CD4-positive, alpha-beta T cell treated with Interferon alpha-2 for 1 hour (primary cell): Measurements from ENCODE around the gene MIPOL1.
A peak's percentile ranks its signal among the peaks of the same experiment; 100 is the strongest.
"Not testable (repeated sequence)": the region's sequence is repeated elsewhere in the genome, so short reads cannot be mapped to it uniquely, and the experiment has no call there.

ENCODE experiments used
- DNase-seq, 2 donors: peaks; one replicate each; pipeline ENCODE4 v3.0.0-alpha.2; 2020 to 2022

Gene MIPOL1

GRCh38 chr14:37236044-37236443 is 38.3 kb downstream of the MIPOL1 start:
- not testable (repeated sequence) for DNase-seq

- no peak for DNase-seq
Observed at GRCh38 chr14:37237094-37237493, 39.4 kb downstream of the MIPOL1 start.

GRCh38 chr14:37237735-37238200 is 40.0 kb downstream of the MIPOL1 start:
- no peak for DNase-seq

- no peak for DNase-seq
Observed at GRCh38 chr14:37241198-37241597, 43.5 kb downstream of the MIPOL1 start.

DNA sequence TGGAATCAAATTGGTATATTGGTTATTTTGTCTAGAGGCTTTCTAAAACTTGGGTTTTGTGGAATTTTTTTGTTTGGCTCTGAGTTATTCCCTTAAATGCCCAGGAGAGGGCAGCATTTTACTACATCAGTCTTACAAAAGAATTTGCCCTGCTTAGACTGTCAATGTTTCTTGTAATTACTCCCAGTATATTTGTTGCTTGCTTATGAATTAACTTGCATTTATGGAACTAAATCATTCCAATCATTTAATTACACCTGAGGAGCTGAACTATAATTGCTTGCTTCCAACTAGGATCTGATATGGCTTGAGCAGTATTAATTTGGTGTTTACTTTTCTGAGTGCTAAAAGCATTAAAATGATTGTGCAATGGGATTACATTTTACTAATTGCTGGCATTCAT is 48.7 kb downstream of the MIPOL1 start:
- peak in 1 of 2 donors; percentile 13 for DNase-seq

- no peak for DNase-seq
Observed at GRCh38 chr14:37247791-37248461, 50.2 kb downstream of the MIPOL1 start.

DNA sequence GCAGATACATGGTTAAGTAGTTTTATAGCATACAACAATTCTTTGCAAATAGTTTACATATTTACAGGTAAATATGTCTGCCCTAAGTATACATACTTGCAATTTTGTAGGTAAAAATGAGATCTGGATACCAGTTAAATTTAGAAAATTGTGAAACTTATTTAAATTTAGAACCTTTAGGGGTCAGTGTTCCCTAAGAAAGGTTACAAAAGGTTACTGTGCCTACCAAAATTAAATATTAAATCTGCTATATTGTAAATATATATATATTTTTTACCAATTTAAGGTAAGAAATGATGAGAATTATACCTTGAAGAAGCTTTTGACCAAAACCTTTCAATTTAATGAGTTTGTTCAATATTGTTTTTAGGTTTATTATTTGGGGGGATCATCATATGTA is 54.0 kb downstream of the MIPOL1 start:
- DNase-seq: no peak

DNA sequence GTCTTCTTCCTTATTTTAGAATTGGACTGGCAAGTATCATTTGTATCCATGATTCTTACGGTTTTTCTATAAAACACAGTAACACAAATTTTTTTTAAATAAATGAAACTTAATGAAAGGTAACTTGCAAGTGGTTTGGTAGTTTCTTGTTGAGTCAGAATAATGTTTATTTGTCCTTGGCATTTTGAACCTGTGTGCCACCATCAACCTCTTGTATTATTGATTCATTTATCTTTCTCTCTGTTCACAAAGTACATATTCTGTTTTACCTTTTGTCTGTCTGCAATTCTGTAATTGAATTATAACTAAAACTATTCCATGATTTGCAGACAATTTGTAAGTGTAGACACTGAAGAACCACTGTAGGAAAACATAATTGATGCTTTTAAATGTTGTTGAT is 54.7 kb downstream of the MIPOL1 start:
- DNase-seq: no peak

DNA sequence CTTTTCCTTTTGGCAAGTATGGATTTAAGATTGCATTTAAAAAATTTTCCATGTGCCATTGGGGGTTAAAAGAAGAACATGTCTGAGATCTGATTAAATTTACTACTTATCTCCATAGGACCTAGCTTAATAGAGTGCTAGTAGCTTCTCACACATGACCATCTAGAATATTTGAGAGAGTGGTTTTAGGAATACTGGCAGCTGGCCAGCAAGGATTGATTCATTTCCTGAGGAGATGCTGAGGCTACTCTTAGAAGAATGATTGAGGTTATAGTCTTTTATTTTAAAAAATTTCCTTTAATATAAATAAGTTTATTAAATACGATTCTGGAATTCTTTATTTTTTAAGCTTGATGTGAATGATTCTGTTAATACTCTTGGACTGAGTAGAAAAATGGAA is 56.2 kb downstream of the MIPOL1 start:
- DNase-seq: no peak

GRCh38 chr14:37254411-37254947 is 56.7 kb downstream of the MIPOL1 start:
- no peak for DNase-seq

GRCh38 chr14:37257501-37258070 is 59.8 kb downstream of the MIPOL1 start:
- no peak for DNase-seq

DNA sequence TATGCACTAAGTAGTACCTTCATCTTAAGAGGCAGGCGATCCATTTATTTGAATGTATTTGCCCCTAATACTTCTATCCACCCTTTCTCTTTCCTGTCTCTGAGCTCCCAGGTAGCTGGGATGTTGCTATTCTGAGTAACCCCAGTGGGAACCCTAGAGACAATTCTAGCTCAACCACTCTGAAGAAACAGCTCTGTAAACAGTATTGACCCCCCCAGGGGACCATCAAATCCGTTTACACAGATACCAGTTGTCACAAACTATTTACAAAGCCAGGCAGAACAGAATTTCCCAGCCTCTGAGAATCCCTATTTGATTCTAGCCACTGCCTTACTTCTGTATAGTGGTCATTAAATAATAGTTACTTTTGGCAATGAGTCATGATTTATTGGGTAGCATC is 64.9 kb downstream of the MIPOL1 start:
- no peak for DNase-seq

- DNase-seq: no peak
Observed at GRCh38 chr14:37263656-37264236, 66.0 kb downstream of the MIPOL1 start.

DNA sequence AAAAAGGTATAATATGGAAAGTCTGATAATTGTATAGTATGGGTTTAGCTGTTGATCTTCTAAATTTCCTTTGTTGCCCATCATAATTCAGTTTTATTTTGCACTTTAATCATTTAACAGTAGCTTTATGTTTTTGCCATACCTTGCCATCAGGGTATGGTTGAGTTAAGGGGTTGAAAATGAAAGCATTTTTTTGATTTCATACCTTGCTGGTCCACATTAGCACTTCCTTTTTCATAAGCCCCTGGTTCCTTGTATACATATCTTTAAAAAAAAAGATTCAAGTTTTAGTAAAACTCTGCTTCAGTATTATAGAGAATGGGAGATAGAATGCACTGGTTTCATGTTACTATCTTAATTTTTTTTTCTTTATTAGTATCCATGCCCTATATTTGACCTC is 71.1 kb downstream of the MIPOL1 start:
- DNase-seq: no peak

DNA sequence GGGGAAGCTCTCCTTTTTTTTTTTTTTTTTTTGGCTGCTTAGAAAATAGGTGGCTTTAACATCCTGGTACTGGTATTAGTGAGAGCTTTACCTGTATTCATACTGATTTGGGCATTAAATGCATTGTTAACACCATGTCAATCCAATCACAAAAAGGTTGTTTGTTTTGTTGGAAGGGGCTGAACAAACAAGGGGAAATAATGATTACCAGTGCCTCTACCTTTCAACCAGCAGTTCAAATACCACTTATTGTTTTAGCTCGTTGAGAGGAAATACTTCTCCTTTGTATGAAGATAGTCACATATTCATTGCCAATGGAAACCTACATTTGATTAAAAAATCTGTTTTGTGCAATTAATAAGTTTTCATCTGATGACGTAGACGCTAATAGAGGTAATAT is 72.9 kb downstream of the MIPOL1 start:
- no peak for DNase-seq

GRCh38 chr14:37272569-37272968 is 74.8 kb downstream of the MIPOL1 start:
- DNase-seq: no peak

DNA sequence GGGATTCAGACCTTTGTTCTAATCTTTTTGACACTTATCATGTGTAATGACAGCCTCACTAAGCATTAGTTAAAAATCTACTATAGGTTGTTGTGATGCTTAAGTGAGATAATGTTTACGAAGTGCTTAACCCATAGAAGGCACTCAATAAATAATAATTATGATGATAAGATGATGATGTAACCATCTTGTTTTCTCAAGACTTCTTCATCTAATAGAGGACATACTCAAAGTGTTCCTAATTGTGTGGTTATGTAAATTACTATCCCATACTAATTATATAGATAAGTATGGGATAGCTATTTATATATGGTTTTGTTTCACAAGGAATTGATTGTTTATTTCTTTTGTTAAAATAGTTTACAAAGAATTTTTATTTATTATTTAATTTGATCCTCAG is 76.9 kb downstream of the MIPOL1 start:
- DNase-seq: no peak

GRCh38 chr14:37275963-37276362 is 78.2 kb downstream of the MIPOL1 start:
- no peak for DNase-seq

GRCh38 chr14:37278636-37279538 is 81.2 kb downstream of the MIPOL1 start:
- DNase-seq: no peak

DNA sequence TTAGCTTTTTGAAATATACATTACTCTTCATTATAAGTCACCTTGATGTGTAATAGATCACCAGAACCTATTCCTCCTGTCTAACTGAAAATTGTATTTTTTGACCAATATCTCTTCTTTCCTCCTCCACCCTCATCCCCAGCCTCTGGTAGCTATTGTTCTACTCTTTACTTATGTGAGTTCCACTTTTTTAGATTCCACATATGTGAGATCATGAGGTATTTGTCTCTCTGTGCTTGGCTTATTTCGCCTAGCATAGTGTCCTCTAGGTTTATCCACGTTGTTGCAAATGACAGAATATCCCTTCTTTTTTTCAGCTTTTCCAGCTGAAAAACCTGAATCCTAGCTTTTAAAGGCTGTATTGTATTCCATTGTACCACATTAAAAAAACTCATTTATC is 82.1 kb downstream of the MIPOL1 start:
- DNase-seq: no peak

DNA sequence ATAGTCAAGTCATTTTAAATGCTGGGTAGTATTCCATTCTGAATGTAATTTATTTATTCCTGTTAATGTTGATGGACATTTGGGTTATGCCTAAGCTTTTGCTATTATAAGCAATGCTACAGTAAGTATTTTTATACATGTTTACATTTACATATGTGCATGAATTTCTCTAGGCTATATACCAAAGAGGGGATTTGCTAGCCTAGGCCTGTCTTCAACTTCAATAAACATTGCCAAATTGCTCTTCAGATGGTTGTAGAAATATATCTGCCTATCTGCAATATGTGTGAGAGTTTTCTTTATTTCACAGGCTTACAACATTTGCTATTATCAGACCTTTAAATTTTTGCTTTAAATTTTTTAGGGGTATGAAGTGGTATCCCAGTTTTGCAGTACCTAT is 87.0 kb downstream of the MIPOL1 start:
- no peak for DNase-seq

DNA sequence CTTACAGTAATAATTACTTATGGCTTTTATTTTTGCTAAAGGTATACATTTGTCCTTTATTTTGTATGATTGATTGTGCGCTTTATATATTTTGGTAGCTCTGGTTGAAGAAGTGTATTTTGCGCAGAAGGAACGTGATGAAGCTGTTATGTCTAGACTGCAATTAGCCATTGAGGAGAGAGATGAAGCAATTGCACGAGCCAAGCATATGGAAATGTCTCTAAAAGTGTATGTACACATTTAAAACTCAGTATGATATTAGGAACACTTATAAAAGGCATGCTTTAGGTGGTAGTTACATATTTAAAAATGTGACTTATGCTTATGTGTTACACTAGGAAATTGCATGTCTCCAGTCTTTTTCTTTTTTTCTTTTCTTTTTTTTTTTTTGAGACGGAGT is 87.5 kb downstream of the MIPOL1 start:
- DNase-seq: no peak

GRCh38 chr14:37289688-37290087 is 92.0 kb downstream of the MIPOL1 start:
- DNase-seq: no peak
